GM12878 (cell line): ENCODE data around the gene TOGARAM1. TPM values are rescaled to one million over a fixed set of nuclear protein-coding genes. Genes with fewer than 3 reads are reported as not detected.

Source experiments
- ATAC-seq: fragments of 200-7000 bp; cut with Tn5 transposase; 3 replicates; pipeline ENCODE4 v1.9.1; 2020; ENCODE audit warnings: mild to moderate bottlenecking, moderate library complexity
- BruUV-seq: library from RNA; stranded (reverse); fragments of 400-500 nt; replicated peaks from 2 replicates; lab custom pipeline; 2021; lab: Mats Ljungman, UMichigan
- CTCF ChIA-PET: fragments of 300-600 bp; sonication (Branson Sonifier 250); formaldehyde crosslinking; extraction: SDS; loops from one replicate; lab custom pipeline; 2021; ENCODE audit warnings: inconsistent platforms; lab: Yijun Ruan, JAX
- POLR2A ChIA-PET: fragments of 350-600 bp; formaldehyde crosslinking; extraction: SDS; loops from one replicate; lab custom pipeline; 2021; ENCODE audit warnings: inconsistent platforms; lab: Charles Lee
- RAD21 ChIA-PET: fragments of 300-600 bp; sonication (Branson Sonifier 250); formaldehyde crosslinking; loops from one replicate; lab custom pipeline; 2023; ENCODE audit warnings: antibody characterized with exemption; ENCODE audit not compliant: unreplicated experiment; lab: Charles Lee
- SMC1A ChIA-PET: fragments of 300-600 bp; sonication (Branson Sonifier 250); formaldehyde crosslinking; loops from one replicate; lab custom pipeline; 2023; ENCODE audit not compliant: unreplicated experiment, uncharacterized antibody; lab: Charles Lee
- DNase-seq: peaks from one replicate; pipeline ENCODE4 v3.0.0-alpha.2; 2011; ENCODE audit warnings: low read depth, low spot score
- FAIRE-seq: peaks from 3 replicates; lab custom pipeline; 2011; peaks lifted over from hg19 to GRCh38; lab: Jason Lieb, UNC
- H2AFZ ChIP-seq: 2 replicates; pipeline ENCODE4 v1.6.0; 2011; ENCODE audit warnings: low read depth, low read length, control low read depth; ENCODE audit not compliant: control insufficient read depth
- H3K27ac ChIP-seq: 2 replicates; pipeline ENCODE4 v1.5.1; 2011; ENCODE audit warnings: control low read depth; ENCODE audit not compliant: control insufficient read depth, insufficient read depth
- H3K27me3 ChIP-seq, 2 experiments: replicated peaks in 1 of 2; 2 replicates each; pipeline versions ENCODE4 v1.6.0 to v1.6.1; 2011; ENCODE audit warnings: low read length in 1 of 2; ENCODE audit not compliant: control insufficient read depth in 2 of 2, insufficient read depth in 2 of 2
- H3K36me3 ChIP-seq, 2 experiments: 2 replicates each; pipeline ENCODE4 v1.5.1; 2011; ENCODE audit warnings: low read length in 1 of 2; ENCODE audit not compliant: control insufficient read depth in 2 of 2, insufficient read depth in 2 of 2
- H3K4me1 ChIP-seq: 2 replicates; pipeline ENCODE4 v1.6.1; 2011; ENCODE audit warnings: mild to moderate bottlenecking, low read length, moderate library complexity, mixed read lengths; ENCODE audit not compliant: control insufficient read depth, insufficient read depth
- H3K4me2 ChIP-seq: 2 replicates; pipeline ENCODE4 v1.6.0; 2011; ENCODE audit warnings: control low read depth; ENCODE audit not compliant: control insufficient read depth, insufficient read depth
- H3K4me3 ChIP-seq: fragments of 200-600 bp; sonication (generic); 2 replicates; pipeline ENCODE4 v1.5.1; 2016
- H3K79me2 ChIP-seq: 2 replicates; pipeline ENCODE4 v1.6.0; 2011; ENCODE audit warnings: low read length; ENCODE audit not compliant: control insufficient read depth, insufficient read depth
- H3K9ac ChIP-seq: 2 replicates; pipeline ENCODE4 v1.8.0; 2011; ENCODE audit warnings: low read length, control low read depth, mixed read lengths; ENCODE audit not compliant: control insufficient read depth, insufficient read depth
- H3K9me3 ChIP-seq: replicated peaks from 3 replicates; pipeline ENCODE4 v1.5.1; 2011; ENCODE audit warnings: mild to moderate bottlenecking, low read length; ENCODE audit not compliant: control insufficient read depth, insufficient read depth
- H4K20me1 ChIP-seq: 2 replicates; pipeline ENCODE4 v1.6.0; 2011; ENCODE audit not compliant: control insufficient read depth, insufficient read depth
- BCLAF1 ChIP-seq: fragments of 450-650 bp; IDR thresholded peaks from 2 replicates; pipeline ENCODE4 v1.6.1; 2017; ENCODE audit warnings: antibody characterized with exemption, mild to moderate bottlenecking, moderate library complexity
- DPF2 ChIP-seq: fragments of 450-650 bp; IDR thresholded peaks from 2 replicates; pipeline ENCODE4 v1.6.1; 2017; ENCODE audit warnings: mild to moderate bottlenecking
- EP300 ChIP-seq, 2 experiments: fragments of 150-350 bp in 1 of 2; IDR thresholded peaks; 2 replicates each; pipeline ENCODE4 v1.6.1; 2011 to 2012; ENCODE audit warnings: low read depth in 2 of 2, low read length in 2 of 2, borderline replicate concordance in 1 of 2, improper control_type of control experiment in 1 of 2, inconsistent platforms in 1 of 2; ENCODE audit not compliant: control insufficient read depth in 1 of 2
- EZH2 ChIP-seq: IDR thresholded peaks from 2 replicates; pipeline ENCODE4 v1.6.1; 2012; ENCODE audit warnings: low read depth, mild to moderate bottlenecking, control low read depth, inconsistent platforms, low read length, borderline replicate concordance; ENCODE audit not compliant: control insufficient read depth
- GATAD2B ChIP-seq: fragments of 450-650 bp; conservative IDR thresholded peaks from 2 replicates; pipeline ENCODE4 v1.6.1; 2017; ENCODE audit warnings: low read depth, mild to moderate bottlenecking, moderate library complexity
- KAT2A ChIP-seq: conservative IDR thresholded peaks from 2 replicates; pipeline ENCODE4 v1.6.1; 2011; ENCODE audit warnings: low read depth, low read length; ENCODE audit not compliant: control insufficient read depth
- KDM1A ChIP-seq: fragments of 200-600 bp; sonication (generic); IDR thresholded peaks from 2 replicates; pipeline ENCODE4 v1.6.1; 2016; ENCODE audit warnings: borderline replicate concordance
- LARP7 ChIP-seq: fragments of 450-650 bp; IDR thresholded peaks from 2 replicates; pipeline ENCODE4 v1.6.1; 2017; ENCODE audit warnings: mild to moderate bottlenecking
- MTA3 ChIP-seq: IDR thresholded peaks from 2 replicates; pipeline ENCODE4 v1.6.1; 2012; ENCODE audit warnings: low read length, inconsistent platforms, borderline replicate concordance
- RB1 ChIP-seq: fragments of 450-650 bp; formaldehyde crosslinking; IDR thresholded peaks from 2 replicates; pipeline ENCODE4 v1.6.1; 2017; ENCODE audit warnings: mild to moderate bottlenecking, borderline replicate concordance
- SMAD5 ChIP-seq: IDR thresholded peaks from 2 replicates; pipeline ENCODE4 v1.6.1; 2016; ENCODE audit warnings: antibody characterized with exemption, low read depth
- SPI1 ChIP-seq: IDR thresholded peaks from 2 replicates; pipeline ENCODE4 v1.6.1; 2011; ENCODE audit warnings: low read depth, mild to moderate bottlenecking, low read length, moderate library complexity, borderline replicate concordance; ENCODE audit not compliant: insufficient read depth
- SUZ12 ChIP-seq: fragments of 200-600 bp; sonication (generic); IDR thresholded peaks from one replicate; pipeline ENCODE4 v1.6.1; 2018; ENCODE audit warnings: antibody characterized with exemption, mild to moderate bottlenecking; ENCODE audit not compliant: unreplicated experiment
- WGBS: methylation state at CpG from one replicate; pipeline ENCODE4 v1.1.6; 2016; ENCODE audit warnings: low lambda C conversion rate; ENCODE audit not compliant: insufficient replicate concordance, insufficient coverage; ENCODE audit errors: missing lambda C conversion rate; 5-methylcytosine and 5-hydroxymethylcytosine counted together
- in situ Hi-C: fragments of 300-500 bp; cut with MboI; formaldehyde crosslinking; loops from 9 replicates; pipeline ENCODE4 v1.14.3; 2018; ENCODE audit warnings: mixed read lengths
- intact Hi-C: fragments of 100-400 bp; cut with micrococcal nuclease; formaldehyde crosslinking; loops from one replicate; pipeline ENCODE4 v1.14.2; 2022; ENCODE audit not compliant: unreplicated experiment
- polyA plus RNA-seq, 11 experiments: library from polyadenylated mRNA; depleted of rRNA in 4 of 11; unstranded in 6 of 11; stranded (reverse) in 5 of 11; fragments of >200 nt; fragmentation: Nextera tagmentation in 4 of 11; fragmentation: Illumina TruSeq in 1 of 11; extraction: Ambion mirVana in 4 of 11; extraction: Trizol in 1 of 11; gene quantifications; 1 replicate in 1 of 11; 2 replicates in 10 of 11; pipeline versions ENCODE4 v1.2.1 to v1.2.3, GENCODE V29; 2011 to 2016; ENCODE audit warnings: inconsistent platforms in 2 of 11, missing spikeins in 2 of 11, low read depth in 1 of 11
- total RNA-seq, 4 experiments: library from RNA; depleted of rRNA in 3 of 4; stranded (reverse); fragments of >200 nt in 3 of 4; fragmentation: Illumina TruSeq in 1 of 4; extraction: Trizol in 1 of 4; gene quantifications; 2 replicates each; pipeline versions ENCODE4 v1.2.1 to v1.2.3, GENCODE V29; 2013 to 2021

TOGARAM1 gene
- total and polyA plus RNA-seq, 10 of the 15 experiments (the other 5 are each of a cell fraction or from before 2014, with no cell fraction given) = 2.1 to 14.4 (median 7.2) TPM

- H3K9ac ChIP-seq = no peak overlapping the region
- WGBS = 100% methylated on average over 2 of the region's 2 CpGs
- ChIA-PET CTCF (interaction anchor here (0.6 to 0.7 kb wide), 3 partner anchors 15 to 132 kb away, joined by 3 read pairs; no protein-coding TSS in a partner anchor), POLR2A (interaction anchor here (0.6 kb wide), 1 partner anchor 152 kb away, joined by 3 read pairs; a partner anchor contains a TSS), RAD21 (no interaction called here), SMC1A (no interaction called here)
- ATAC-seq (no peak), DNase-seq (no peak), FAIRE-seq (no peak)
- TF ChIP-seq RB1 (no peak), GATAD2B (no peak), MTA3 (no peak), BCLAF1 (no peak), KDM1A (no peak), LARP7 (no peak), DPF2 (no peak), SUZ12 (no peak), KAT2A (no peak), SMAD5 (no peak), EP300 (IDR thresholded peaks at IDR 0.05; ENCODE audit: borderline replicate concordance in 1 of 2, control insufficient read depth in 1 of 2, low read depth in 2 of 2, low read length in 2 of 2) (no peak), EZH2 (no peak), SPI1 (no peak)
- no peaks in the 10 kb centered on the region for H3K79me2 ChIP-seq
- no peak overlapping the region for H3K4me3 ChIP-seq
- no peak overlapping the region for H2AFZ ChIP-seq
- no TSS peak for BruUV-seq
- in situ Hi-C loops (no loop called here), intact Hi-C loops (no loop called here)
- no peaks in the 10 kb centered on the region for H3K9me3 ChIP-seq
- no peak overlapping the region for H3K27ac ChIP-seq
- no peak overlapping the region for H3K4me2 ChIP-seq
- no peaks in the 10 kb centered on the region for H4K20me1 ChIP-seq
- H3K27me3 ChIP-seq = no peaks in the 10 kb centered on the region
- no peaks in the 10 kb centered on the region; a peak in 2 of 4 replicates for H3K36me3 ChIP-seq
- H3K4me1 ChIP-seq = no peaks in the 10 kb centered on the region
These were observed 86.4 kb downstream of the TOGARAM1 start for GRCh38 chr14:45048385-45048784.
